IMR-90 (cell line): ENCODE results near the gene SWI5. TPM values are rescaled to one million over a fixed set of nuclear protein-coding genes. Genes with fewer than 3 reads are reported as not detected.
A peak's percentile ranks its signal among the peaks of the same experiment; 100 is the strongest.

ENCODE experiments used
- ATAC-seq: fragments of 200-7000 bp; cut with Tn5 transposase; 2 replicates; pipeline ENCODE4 v1.9.1; 2020; ENCODE audit warnings: low read depth, mild to moderate bottlenecking, moderate library complexity
- BruUV-seq: library from RNA; stranded (reverse); fragments of 400-500 nt; replicated peaks from 2 replicates; lab custom pipeline; 2021; lab: Mats Ljungman, UMichigan
- CTCF ChIA-PET: fragments of 300-600 bp; formaldehyde crosslinking; extraction: SDS; loops from one replicate; lab custom pipeline; 2021; ENCODE audit warnings: antibody characterized with exemption; lab: Yijun Ruan, JAX
- POLR2A ChIA-PET: fragments of 300-600 bp; sonication (Branson Sonifier 250); formaldehyde crosslinking; loops from one replicate; lab custom pipeline; 2022; ENCODE audit warnings: antibody characterized with exemption; ENCODE audit not compliant: unreplicated experiment; lab: Charles Lee
- DNase-seq: peaks from one replicate; pipeline ENCODE4 v3.0.0; 2013
- H2AFZ ChIP-seq: replicated peaks from 2 replicates; pipeline ENCODE3; 2013; ENCODE audit warnings: low read length, mild to moderate bottlenecking; ENCODE audit not compliant: poor library complexity
- H2AK5ac ChIP-seq: 2 replicates; pipeline ENCODE4 v1.6.1; 2013; ENCODE audit warnings: low read depth, low read length, inconsistent platforms
- H2AK9ac ChIP-seq: replicated peaks from 2 replicates; pipeline ENCODE3; 2013; ENCODE audit warnings: mild to moderate bottlenecking, low read depth, low read length, moderate library complexity; ENCODE audit not compliant: poor library complexity
- H2BK120ac ChIP-seq: 2 replicates; pipeline ENCODE4 v1.6.1; 2013; ENCODE audit warnings: low read depth, low read length, inconsistent platforms
- H2BK15ac ChIP-seq: 3 replicates; pipeline ENCODE4 v1.6.1; 2013; ENCODE audit warnings: low read depth, low read length, inconsistent platforms
- H2BK20ac ChIP-seq: 2 replicates; pipeline ENCODE4 v1.6.1; 2013; ENCODE audit warnings: low read depth, mild to moderate bottlenecking, inconsistent platforms, low read length, moderate library complexity
- H2BK5ac ChIP-seq: 2 replicates; pipeline ENCODE4 v1.6.1; 2013; ENCODE audit warnings: mild to moderate bottlenecking, low read depth, low read length, inconsistent platforms; ENCODE audit not compliant: poor library complexity, severe bottlenecking
- H3K14ac ChIP-seq: replicated peaks from 2 replicates; pipeline ENCODE4 v1.6.1; 2013; ENCODE audit warnings: low read depth, low read length, inconsistent platforms
- H3K18ac ChIP-seq: 2 replicates; pipeline ENCODE4 v1.6.1; 2013; ENCODE audit warnings: low read depth, low read length, control low read depth
- H3K23ac ChIP-seq: 2 replicates; pipeline ENCODE4 v1.6.1; 2013; ENCODE audit warnings: low read depth, low read length, inconsistent platforms
- H3K27ac ChIP-seq: 2 replicates; pipeline ENCODE4 v1.5.1; 2013; ENCODE audit warnings: mild to moderate bottlenecking, control low read depth, low read length; ENCODE audit not compliant: insufficient read depth
- H3K27me3 ChIP-seq: 2 replicates; pipeline ENCODE4 v1.6.1; 2013; ENCODE audit warnings: low read length; ENCODE audit not compliant: control insufficient read depth, insufficient read depth
- H3K36me3 ChIP-seq: 2 replicates; pipeline ENCODE4 v1.6.1; 2013; ENCODE audit warnings: low read length, mixed read lengths; ENCODE audit not compliant: control insufficient read depth, insufficient read depth
- H3K4ac ChIP-seq: 2 replicates; pipeline ENCODE4 v1.6.1; 2013; ENCODE audit warnings: low read depth, low read length, inconsistent platforms
- H3K4me1 ChIP-seq: 2 replicates; pipeline ENCODE4 v1.6.1; 2013; ENCODE audit warnings: low read length, mixed read lengths; ENCODE audit not compliant: control insufficient read depth, insufficient read depth
- H3K4me2 ChIP-seq: 2 replicates; pipeline ENCODE4 v1.6.1; 2013; ENCODE audit warnings: low read depth, mild to moderate bottlenecking, control low read depth, low read length, moderate library complexity
- H3K4me3 ChIP-seq: 2 replicates; pipeline ENCODE4 v1.5.1; 2013; ENCODE audit warnings: low read depth, mild to moderate bottlenecking, control low read depth, low read length, moderate library complexity; ENCODE audit not compliant: insufficient read depth
- H3K56ac ChIP-seq: 2 replicates; pipeline ENCODE4 v1.6.1; 2013; ENCODE audit warnings: low read length, inconsistent platforms; ENCODE audit not compliant: insufficient read depth; ENCODE audit errors: extremely low read depth
- H3K79me1 ChIP-seq, 2 experiments: 2 replicates each; pipeline ENCODE4 v1.6.1; 2013; ENCODE audit warnings: low read length in 2 of 2, inconsistent platforms in 1 of 2, low read depth in 1 of 2
- H3K9ac ChIP-seq: 2 replicates; pipeline ENCODE4 v1.6.1; 2013; ENCODE audit warnings: low read depth, low read length, control low read depth
- H3K9me1 ChIP-seq: 2 replicates; pipeline ENCODE4 v1.6.1; 2013; ENCODE audit warnings: low read length, inconsistent platforms; ENCODE audit not compliant: insufficient read depth
- H3K9me3 ChIP-seq: 2 replicates; pipeline ENCODE4 v1.6.1; 2013; ENCODE audit warnings: low read length; ENCODE audit not compliant: control insufficient read depth, insufficient read depth
- H4K20me1 ChIP-seq: 2 replicates; pipeline ENCODE4 v1.6.1; 2013; ENCODE audit warnings: low read length, inconsistent platforms; ENCODE audit not compliant: insufficient read depth
- H4K5ac ChIP-seq: 2 replicates; pipeline ENCODE4 v1.6.1; 2013; ENCODE audit warnings: mild to moderate bottlenecking, low read depth, low read length, control low read depth
- H4K8ac ChIP-seq, 2 experiments: 2 replicates each; pipeline ENCODE4 v1.6.1; 2013; ENCODE audit warnings: low read depth in 2 of 2, low read length in 2 of 2, control low read depth in 1 of 2, inconsistent platforms in 1 of 2
- H4K91ac ChIP-seq: 2 replicates; pipeline ENCODE4 v1.6.1; 2013; ENCODE audit warnings: low read depth, low read length, inconsistent platforms; ENCODE audit not compliant: insufficient read depth
- BHLHE40 ChIP-seq: fragments of 150-350 bp; IDR thresholded peaks from 2 replicates; pipeline ENCODE4 v1.6.1; 2016; ENCODE audit warnings: mild to moderate bottlenecking, low read depth, low read length
- CEBPB ChIP-seq: IDR thresholded peaks from 2 replicates; pipeline ENCODE4 v1.6.1; 2012; ENCODE audit warnings: low read depth, low read length, improper control_type of control experiment
- CHD1 ChIP-seq: IDR thresholded peaks from 2 replicates; pipeline ENCODE4 v1.6.1; 2012; ENCODE audit warnings: low read depth, low read length, improper control_type of control experiment
- MAFK ChIP-seq: IDR thresholded peaks from 2 replicates; pipeline ENCODE4 v1.6.1; 2012; ENCODE audit warnings: low read depth, low read length, improper control_type of control experiment
- MAZ ChIP-seq: IDR thresholded peaks from 2 replicates; pipeline ENCODE4 v1.6.1; 2012; ENCODE audit warnings: low read depth, mild to moderate bottlenecking, low read length, improper control_type of control experiment, moderate library complexity, borderline replicate concordance
- MXI1 ChIP-seq: IDR thresholded peaks from 2 replicates; pipeline ENCODE4 v1.6.1; 2012; ENCODE audit warnings: low read depth, mild to moderate bottlenecking, low read length, moderate library complexity, borderline replicate concordance
- NFE2L2 ChIP-seq: fragments of 150-350 bp; IDR thresholded peaks from 2 replicates; pipeline ENCODE4 v1.6.1; 2016; ENCODE audit warnings: low read depth, mild to moderate bottlenecking, low read length
- POLR2A ChIP-seq: IDR thresholded peaks from 2 replicates; pipeline ENCODE4 v1.6.1; 2012; ENCODE audit warnings: mild to moderate bottlenecking, low read depth, low read length
- RAD21 ChIP-seq: IDR thresholded peaks from 2 replicates; pipeline ENCODE4 v1.6.1; 2012; ENCODE audit warnings: low read length, improper control_type of control experiment
- RCOR1 ChIP-seq: IDR thresholded peaks from 2 replicates; pipeline ENCODE4 v1.6.1; 2012; ENCODE audit warnings: mild to moderate bottlenecking, low read length, improper control_type of control experiment; ENCODE audit not compliant: insufficient replicate concordance
- SMC3 ChIP-seq: fragments of 150-350 bp; IDR thresholded peaks from 2 replicates; pipeline ENCODE4 v1.6.1; 2016; ENCODE audit warnings: low read depth, mild to moderate bottlenecking, antibody characterized with exemption, low read length, moderate library complexity
- WGBS, 2 experiments: methylation state at CpG; one replicate each; pipeline versions ENCODE4 v1.1.5 to v1.1.7; 2013; ENCODE audit warnings: missing lambda C conversion rate in 2 of 2; ENCODE audit not compliant: insufficient read length in 1 of 2; ENCODE audit errors: extremely low coverage in 2 of 2; 5-methylcytosine and 5-hydroxymethylcytosine counted together
- dilution Hi-C: fragments of 300-500 bp; cut with HindIII; formaldehyde crosslinking; loops from one replicate; pipeline ENCODE4 v1.14.3; 2018; ENCODE audit warnings: low sequenced_read_pairs; ENCODE audit not compliant: unreplicated experiment
- in situ Hi-C: fragments of 300-500 bp; cut with MboI; formaldehyde crosslinking; loops from 3 replicates; pipeline ENCODE4 v1.14.3; 2019; ENCODE audit warnings: low sequenced_read_pairs, inconsistent platforms, mixed read lengths
- intact Hi-C: fragments of 100-400 bp; cut with micrococcal nuclease; formaldehyde crosslinking; loops from 2 replicates; pipeline ENCODE4 v1.10.0; 2022
- polyA plus RNA-seq, 3 experiments: library from polyadenylated mRNA; depleted of rRNA; stranded (reverse); fragments of >200 nt; gene quantifications; 2 replicates each; pipeline ENCODE4 v1.2.3, GENCODE V29; 2012; ENCODE audit warnings: low replicate concordance in 1 of 3
- total RNA-seq: library from RNA; depleted of rRNA; stranded (reverse); fragments of >200 nt; gene quantifications from 2 replicates; pipeline ENCODE4 v1.2.3, GENCODE V29; 2012
- TF ChIP-seq, protein P1 (sequence below): fragments of 150-350 bp; IDR thresholded peaks from 2 replicates; pipeline ENCODE4 v1.6.1; 2017; ENCODE audit warnings: mild to moderate bottlenecking, antibody characterized with exemption, low read length, low read depth
- TF ChIP-seq, protein P2 (sequence below): fragments of 150-350 bp; IDR thresholded peaks from 2 replicates; pipeline ENCODE4 v1.6.1; 2016; ENCODE audit warnings: low read depth, mild to moderate bottlenecking, low read length, moderate library complexity, borderline replicate concordance

Gene SWI5
- total and polyA plus RNA-seq, 2 of the 4 experiments (the other 2 are of a cell fraction): 38.9 to 93.5 TPM

DNA sequence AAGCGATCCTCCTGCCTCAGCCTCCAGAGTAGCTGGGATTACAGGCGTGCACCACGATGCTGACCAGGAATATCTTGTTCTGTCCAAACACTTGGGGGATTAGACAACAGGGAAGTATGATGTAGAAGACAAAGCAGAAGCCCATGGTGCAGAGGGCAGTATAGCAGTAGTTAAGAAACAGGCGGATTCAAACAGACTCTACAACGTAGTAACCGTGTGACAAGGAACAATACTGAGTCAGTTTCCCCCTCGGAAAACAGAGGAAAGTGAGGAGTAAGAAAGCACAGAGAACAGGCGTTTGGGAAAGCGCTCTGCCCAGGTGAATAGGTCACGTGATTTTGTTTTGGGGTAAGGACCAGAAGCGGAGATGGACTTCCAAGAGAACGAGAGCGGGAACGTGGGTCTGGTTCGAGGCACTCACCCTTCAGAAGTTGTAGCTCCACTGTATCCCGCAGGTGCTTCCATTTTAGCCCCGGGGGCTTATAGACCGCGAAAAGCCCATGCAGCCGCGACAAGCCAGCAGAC is 45.9 kb downstream of the SWI5 start:
- peak overlapping the region; percentile 48; the same call in 2 of the 3 replicates for H2BK15ac ChIP-seq
- CTCF ChIA-PET: no interaction called here
- peak overlapping the region; percentile 95 for H3K4me2 ChIP-seq
- peak overlapping the region; percentile 57 for H3K4me3 ChIP-seq
- 2% methylated on average over 13 of the region's 21 CpGs; no CpG with 5 or more reads in 1 of the 2 experiments for WGBS, 2 experiments
- TF ChIP-seq CHD1 (no peak), SMC3 (no peak), POLR2A (no peak), BHLHE40 (0 out of 2 replicates have a peak, but pooled peaks have one; percentile 3), MXI1 (no peak), NFE2L2 (no peak), RCOR1 (no peak), RAD21 (no peak), CEBPB (no peak), MAFK (no peak), MAZ (no peak)
- TF ChIP-seq, protein P1, sequence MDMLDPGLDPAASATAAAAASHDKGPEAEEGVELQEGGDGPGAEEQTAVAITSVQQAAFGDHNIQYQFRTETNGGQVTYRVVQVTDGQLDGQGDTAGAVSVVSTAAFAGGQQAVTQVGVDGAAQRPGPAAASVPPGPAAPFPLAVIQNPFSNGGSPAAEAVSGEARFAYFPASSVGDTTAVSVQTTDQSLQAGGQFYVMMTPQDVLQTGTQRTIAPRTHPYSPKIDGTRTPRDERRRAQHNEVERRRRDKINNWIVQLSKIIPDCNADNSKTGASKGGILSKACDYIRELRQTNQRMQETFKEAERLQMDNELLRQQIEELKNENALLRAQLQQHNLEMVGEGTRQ: peak; percentile 85
- TF ChIP-seq, protein P2, sequence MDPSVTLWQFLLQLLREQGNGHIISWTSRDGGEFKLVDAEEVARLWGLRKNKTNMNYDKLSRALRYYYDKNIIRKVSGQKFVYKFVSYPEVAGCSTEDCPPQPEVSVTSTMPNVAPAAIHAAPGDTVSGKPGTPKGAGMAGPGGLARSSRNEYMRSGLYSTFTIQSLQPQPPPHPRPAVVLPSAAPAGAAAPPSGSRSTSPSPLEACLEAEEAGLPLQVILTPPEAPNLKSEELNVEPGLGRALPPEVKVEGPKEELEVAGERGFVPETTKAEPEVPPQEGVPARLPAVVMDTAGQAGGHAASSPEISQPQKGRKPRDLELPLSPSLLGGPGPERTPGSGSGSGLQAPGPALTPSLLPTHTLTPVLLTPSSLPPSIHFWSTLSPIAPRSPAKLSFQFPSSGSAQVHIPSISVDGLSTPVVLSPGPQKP: no peak
- peak overlapping the region; percentile 85; the same call in 1 of the 2 replicates for H4K91ac ChIP-seq
- H2AK9ac ChIP-seq: peak overlapping the region; percentile 89
- peak overlapping the region; percentile 84 for H3K23ac ChIP-seq
- DNase-seq: no peak
- in situ Hi-C loops (no loop called here), intact Hi-C loops (loop anchor here (2.0 kb wide), 1 partner anchor 27 kb away; no protein-coding TSS in a partner anchor), dilution Hi-C loops (no loop called here)
- H3K36me3 ChIP-seq: peaks cover 16% of the 10 kb centered on the region
- ATAC-seq: peak; percentile 8
- peak overlapping the region; percentile 98 for H2AFZ ChIP-seq
- BruUV-seq: no TSS peak
- H3K27ac ChIP-seq: peak overlapping the region; percentile 37
- POLR2A ChIA-PET: no interaction called here
- H3K4ac ChIP-seq: peak overlapping the region; percentile 80
- H2BK120ac ChIP-seq: no peak overlapping the region
- peaks cover 2% of the 10 kb centered on the region; the same call in 1 of the 2 replicates for H3K9me1 ChIP-seq
- peak overlapping the region; percentile 99 to 100 for H4K8ac ChIP-seq
- no peaks in the 10 kb centered on the region for H3K9me3 ChIP-seq
- H4K20me1 ChIP-seq: 0 out of 2 replicates have a peak, but pooled peaks cover 4% of the 10 kb centered on the region
- peak overlapping the region; percentile 33 for H2BK5ac ChIP-seq
- peaks cover 5% of the 10 kb centered on the region for H3K4me1 ChIP-seq
- H2AK5ac ChIP-seq: peak overlapping the region; percentile 84
- no peak overlapping the region for H3K18ac ChIP-seq
- H3K9ac ChIP-seq: peak overlapping the region; percentile 89
- no peaks in the 10 kb centered on the region for H3K27me3 ChIP-seq
- H4K5ac ChIP-seq: peak overlapping the region; percentile 85
- H3K56ac ChIP-seq: peak overlapping the region; percentile 74
- no peak overlapping the region for H2BK20ac ChIP-seq
- H3K14ac ChIP-seq: peak overlapping the region; percentile 1
- H3K79me1 ChIP-seq: peaks cover 38 to 51% of the 10 kb centered on the region in 2 experiments
